ES-I3 (cell line): ENCODE data around the gene TNPO2.
"Not testable (repeated sequence)": the region's sequence is repeated elsewhere in the genome, so short reads cannot be mapped to it uniquely, and the experiment has no call there.

Experiments used
- H3K36me3 ChIP-seq: 2 replicates; pipeline ENCODE4 v1.6.1; 2013; ENCODE audit warnings: mild to moderate bottlenecking, low read length, control low read depth, moderate library complexity; ENCODE audit not compliant: insufficient read depth
- H3K4me1 ChIP-seq: 2 replicates; pipeline ENCODE4 v1.6.1; 2013; ENCODE audit warnings: mild to moderate bottlenecking, control low read depth, low read length; ENCODE audit not compliant: insufficient read depth
- H3K9ac ChIP-seq: 2 replicates; pipeline ENCODE4 v1.6.1; 2013; ENCODE audit warnings: low read depth, mild to moderate bottlenecking, low read length, moderate library complexity
- H3K9me3 ChIP-seq: 2 replicates; pipeline ENCODE4 v1.6.1; 2013; ENCODE audit warnings: mild to moderate bottlenecking, low read length, moderate library complexity; ENCODE audit not compliant: control insufficient read depth, insufficient read depth

The TNPO2 gene

DNA sequence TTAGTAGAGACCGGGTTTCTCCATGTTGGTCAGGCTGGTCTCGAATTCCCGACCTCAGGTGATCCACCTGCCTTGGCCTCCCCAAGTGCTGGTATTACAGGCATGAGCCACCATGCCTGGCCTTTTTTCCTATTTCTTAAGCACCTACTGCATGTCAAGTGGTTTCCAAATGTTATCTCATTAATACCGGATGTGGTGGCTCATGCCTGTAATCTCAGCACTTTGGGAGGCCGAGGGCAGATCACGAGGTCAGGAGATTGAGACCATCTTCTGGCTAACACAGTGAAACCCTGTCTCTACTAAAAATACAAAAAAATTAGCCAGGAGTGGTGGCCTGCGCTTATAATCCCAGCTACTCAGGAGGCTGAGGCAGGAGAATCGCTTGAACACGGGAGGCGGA is 1.9 kb upstream of the TNPO2 start:
- H3K36me3 ChIP-seq, H3K9ac ChIP-seq, H3K4me1 ChIP-seq, H3K9me3 ChIP-seq: not testable (repeated sequence)

DNA sequence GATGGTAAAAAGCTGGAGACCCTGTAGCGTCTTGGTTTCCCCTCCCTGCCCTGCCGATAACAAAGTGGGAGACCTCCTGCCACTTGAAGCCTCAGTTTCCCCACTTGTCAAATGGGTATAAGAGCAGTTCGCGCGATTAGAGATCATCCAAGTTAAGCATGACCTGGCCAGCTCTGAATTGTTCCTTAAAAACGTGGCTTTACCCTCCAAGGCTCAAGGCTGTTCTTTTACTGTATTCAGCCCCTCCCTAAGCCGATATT is 421 bp downstream of the TNPO2 start:
- Histone ChIP-seq H3K4me1 (peaks cover 4% of the 10 kb centered on the region; the same call in 1 of the 2 replicates), H3K9me3 (no peaks in the 10 kb centered on the region), H3K9ac (peak overlapping the region; percentile 83), H3K36me3 (peaks cover 7% of the 10 kb centered on the region)

DNA sequence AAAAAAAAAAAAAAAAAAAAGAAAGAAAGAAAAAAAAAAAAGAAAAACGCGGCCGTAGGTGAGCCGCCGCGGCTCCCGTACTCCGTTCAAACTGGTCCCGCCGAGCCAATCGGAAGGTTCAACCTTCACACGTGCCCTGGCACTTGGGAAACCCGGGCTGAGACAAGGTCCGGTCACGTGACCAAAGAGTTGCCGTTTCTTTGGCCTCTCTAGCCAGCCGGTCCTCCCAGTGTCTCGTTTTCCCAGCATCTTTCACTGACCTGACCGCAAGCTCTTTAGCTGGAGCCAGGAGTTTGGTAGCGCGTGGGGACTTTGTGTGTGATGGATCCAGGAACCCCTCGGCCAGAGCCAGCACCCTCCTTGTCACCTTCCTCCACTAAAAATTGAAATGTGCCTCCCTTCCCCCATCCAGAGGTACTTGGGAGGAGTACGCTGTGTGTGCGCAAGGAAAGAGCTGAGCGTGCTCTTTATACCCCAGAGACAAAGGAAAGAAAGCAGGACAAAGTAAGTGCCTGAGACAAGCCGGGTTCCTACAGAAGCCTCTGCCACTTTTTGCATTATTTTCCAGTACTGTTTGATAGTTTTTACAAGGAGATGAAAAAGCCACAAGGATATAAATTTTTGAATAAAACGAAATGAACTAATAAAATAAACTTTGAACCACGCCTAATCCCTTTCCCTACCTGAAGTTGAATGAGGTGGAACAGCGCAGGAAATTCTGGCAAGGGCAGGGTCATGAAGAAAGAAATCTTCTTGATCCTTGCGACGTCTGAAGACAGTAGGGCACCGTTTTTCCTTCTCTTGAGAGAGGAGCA is 959 bp downstream of the TNPO2 start:
- peak overlapping the region; percentile 83 for H3K9ac ChIP-seq
- H3K9me3 ChIP-seq: no peaks in the 10 kb centered on the region
- peaks cover 7% of the 10 kb centered on the region for H3K36me3 ChIP-seq
- peaks cover 4% of the 10 kb centered on the region; the same call in 1 of the 2 replicates for H3K4me1 ChIP-seq

DNA sequence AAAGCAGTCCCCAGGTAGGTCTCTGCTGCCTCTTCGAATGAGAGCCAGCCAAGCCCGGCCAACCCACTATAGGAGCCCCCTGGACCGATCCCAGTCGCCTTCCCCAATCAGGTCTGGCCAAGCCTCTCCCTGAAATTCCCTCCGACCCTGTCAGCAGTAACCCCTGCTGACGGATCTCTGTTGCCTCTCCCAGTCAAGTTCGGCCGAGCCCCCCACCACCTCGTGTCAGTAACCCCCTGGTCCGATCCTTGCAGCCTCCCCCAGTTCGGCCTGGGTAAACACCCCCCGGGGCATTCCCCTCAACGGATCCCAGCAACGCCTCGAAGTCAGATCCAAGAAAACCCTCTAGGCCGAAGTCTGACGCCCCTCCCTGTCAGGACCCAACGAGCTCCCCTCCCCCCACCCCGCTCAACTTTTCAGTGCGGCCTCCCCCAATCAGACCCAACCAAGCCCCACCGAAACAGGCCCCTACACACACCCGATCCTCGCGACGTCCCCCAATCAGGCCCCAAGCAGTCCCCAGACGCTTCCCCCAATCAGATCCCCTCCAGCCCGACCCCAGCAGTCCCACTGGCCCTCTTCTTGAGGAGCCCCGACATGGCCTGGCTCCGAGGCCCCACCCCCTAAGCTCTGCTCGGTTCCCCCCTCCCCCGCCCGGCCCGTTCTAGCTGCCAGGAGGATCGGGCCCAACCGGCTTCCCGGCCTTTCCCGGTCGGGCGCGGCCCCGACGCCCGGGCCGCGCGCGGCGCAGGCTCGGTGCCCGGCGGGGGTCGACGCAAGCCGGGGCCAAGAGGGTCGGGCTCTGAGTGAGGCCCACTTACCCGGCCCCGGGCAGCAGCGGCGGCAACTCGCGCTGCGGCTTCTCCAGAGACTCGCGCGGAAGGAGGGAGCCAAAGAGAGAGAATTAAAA is 1.8 kb downstream of the TNPO2 start:
- peaks cover 4% of the 10 kb centered on the region; the same call in 1 of the 2 replicates for H3K4me1 ChIP-seq
- H3K9ac ChIP-seq: peak overlapping the region; percentile 83
- peaks cover 8% of the 10 kb centered on the region for H3K36me3 ChIP-seq
- no peaks in the 10 kb centered on the region for H3K9me3 ChIP-seq

DNA sequence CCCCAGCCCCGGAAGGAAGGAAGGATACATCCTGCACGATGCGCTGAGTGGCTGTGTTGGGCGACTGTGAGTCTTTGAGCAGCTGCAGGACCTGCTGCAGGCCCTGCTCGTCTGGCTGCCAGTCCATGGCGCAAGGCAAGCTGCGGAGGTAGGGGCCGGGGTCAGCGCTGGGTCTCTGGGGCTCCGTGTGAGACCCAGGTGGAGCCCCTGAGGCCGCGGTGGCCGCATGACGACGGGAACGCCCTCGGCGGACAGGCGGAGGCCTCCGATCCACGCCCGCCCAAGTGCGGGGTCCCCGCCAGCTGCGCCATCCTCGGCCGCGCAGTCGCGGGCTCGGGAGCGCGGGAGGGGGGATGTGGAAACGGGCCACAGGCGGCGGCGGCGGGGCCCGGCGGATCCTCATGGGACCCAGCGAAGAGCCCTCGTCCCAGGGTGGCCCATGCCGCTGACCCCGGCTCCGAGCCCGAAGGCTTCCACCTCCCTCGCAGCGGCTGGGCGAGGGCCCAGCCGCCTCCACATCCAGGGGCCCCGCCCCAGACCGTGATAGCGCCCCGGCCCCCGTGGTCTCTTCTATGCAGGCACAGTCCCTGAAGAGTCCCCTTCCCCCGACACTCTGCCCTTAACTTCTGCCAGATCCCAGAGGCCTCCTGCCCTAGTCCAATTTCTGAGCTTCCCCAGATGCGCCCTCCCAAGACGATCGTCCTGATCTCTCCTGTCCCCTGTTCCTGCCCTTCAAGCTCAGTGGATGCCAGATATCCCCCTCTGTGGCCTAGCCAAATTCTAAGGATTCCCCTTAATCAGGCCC is 2.7 kb downstream of the TNPO2 start:
- Histone ChIP-seq H3K9me3 (no peaks in the 10 kb centered on the region), H3K4me1 (peaks cover 4% of the 10 kb centered on the region; the same call in 1 of the 2 replicates), H3K9ac (peak overlapping the region; percentile 83), H3K36me3 (peaks cover 13% of the 10 kb centered on the region)

DNA sequence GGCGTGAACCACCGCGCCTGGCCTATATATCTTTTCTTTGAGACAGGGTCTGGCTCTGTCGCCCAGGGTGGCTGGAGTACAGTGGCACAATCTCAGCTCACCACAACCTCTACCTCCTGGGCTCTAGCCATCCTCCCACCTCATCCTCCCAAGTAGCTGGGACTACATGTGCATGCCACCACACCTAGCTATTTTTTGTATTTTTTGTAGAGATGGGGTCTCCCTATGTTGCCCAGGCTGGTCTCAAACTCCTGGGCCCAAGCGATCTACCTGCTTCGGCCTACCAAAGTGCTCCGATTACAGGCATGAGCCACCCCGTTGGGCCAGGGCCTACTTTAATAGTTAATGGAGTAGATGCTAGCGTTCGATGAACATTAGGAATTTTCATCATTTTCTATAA is 3.4 kb downstream of the TNPO2 start:
- H3K9me3 ChIP-seq: no peaks in the 10 kb centered on the region
- H3K4me1 ChIP-seq: peaks cover 4% of the 10 kb centered on the region; the same call in 1 of the 2 replicates
- peaks cover 15% of the 10 kb centered on the region for H3K36me3 ChIP-seq
- H3K9ac ChIP-seq: peak overlapping the region; percentile 83

DNA sequence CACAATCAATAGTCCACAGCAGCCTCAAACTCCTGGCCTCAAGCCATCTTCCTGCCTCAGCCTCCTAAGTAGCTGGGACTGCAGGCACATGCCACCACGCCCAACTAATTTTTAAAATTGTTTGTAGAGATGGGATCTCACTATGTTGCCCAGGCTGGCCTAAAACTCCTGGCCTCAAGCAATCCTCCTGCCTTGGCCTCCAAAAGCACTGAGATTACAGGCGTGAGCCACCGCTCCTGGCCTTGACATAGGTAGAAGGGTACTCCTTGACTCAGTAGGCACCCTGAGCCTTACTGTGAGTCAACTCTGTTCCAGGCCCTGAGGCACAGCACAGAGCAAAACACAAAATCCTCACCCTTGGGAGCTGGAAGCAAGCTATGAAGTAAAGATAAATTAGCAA is 7.8 kb downstream of the TNPO2 start:
- H3K9ac ChIP-seq: no peak overlapping the region
- peaks cover 27% of the 10 kb centered on the region for H3K36me3 ChIP-seq
- no peaks in the 10 kb centered on the region for H3K9me3 ChIP-seq
- peaks cover 4% of the 10 kb centered on the region; the same call in 1 of the 2 replicates for H3K4me1 ChIP-seq

DNA sequence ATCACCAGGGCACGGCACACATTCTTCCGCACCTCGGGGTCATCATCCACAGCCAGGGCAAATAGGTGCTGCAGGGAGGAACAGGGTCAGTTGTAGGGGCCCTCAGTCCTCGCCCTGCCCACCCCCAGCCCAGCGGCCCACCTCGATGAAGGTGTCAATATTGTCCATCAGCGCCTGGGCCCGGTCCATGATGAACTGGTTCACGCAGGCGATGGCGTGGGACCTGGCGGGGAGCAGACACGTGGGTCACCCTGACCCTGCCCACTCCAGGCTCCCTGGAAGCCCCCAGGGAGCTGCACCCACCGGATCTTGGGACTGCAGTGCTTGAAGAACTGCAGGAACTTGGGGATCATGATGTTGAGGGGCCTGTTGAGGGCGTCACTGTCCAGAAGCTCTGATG is 8.6 kb downstream of the TNPO2 start:
- peaks cover 33% of the 10 kb centered on the region for H3K36me3 ChIP-seq
- H3K4me1 ChIP-seq: peaks cover under 1% of the 10 kb centered on the region; the same call in 1 of the 2 replicates
- no peaks in the 10 kb centered on the region for H3K9me3 ChIP-seq

DNA sequence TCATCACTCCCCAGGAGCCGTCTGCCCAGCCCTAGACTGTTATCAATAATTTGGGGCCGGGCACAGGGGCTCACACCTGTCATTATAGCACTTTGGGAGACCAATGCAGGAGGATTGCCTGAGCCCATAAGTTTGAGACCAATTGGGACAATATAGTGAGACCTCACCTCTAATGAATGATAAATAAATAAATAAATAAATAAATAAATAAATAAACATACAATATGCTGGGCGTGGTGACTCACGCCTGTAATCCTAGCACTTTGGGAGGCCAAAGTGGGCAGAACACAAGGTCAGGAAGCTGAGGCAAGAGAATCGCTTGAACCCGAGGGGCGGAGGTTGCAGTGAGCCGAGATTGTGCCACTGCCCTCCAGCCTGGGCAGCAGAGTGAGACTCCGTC is 10.4 kb downstream of the TNPO2 start:
- H3K36me3 ChIP-seq: peaks cover 31% of the 10 kb centered on the region
- H3K4me1 ChIP-seq, H3K9ac ChIP-seq, H3K9me3 ChIP-seq: not testable (repeated sequence)

More for the DNA sequence above, 8.6 kb downstream of the TNPO2 start:
- no peak overlapping the region for H3K9ac ChIP-seq

DNA sequence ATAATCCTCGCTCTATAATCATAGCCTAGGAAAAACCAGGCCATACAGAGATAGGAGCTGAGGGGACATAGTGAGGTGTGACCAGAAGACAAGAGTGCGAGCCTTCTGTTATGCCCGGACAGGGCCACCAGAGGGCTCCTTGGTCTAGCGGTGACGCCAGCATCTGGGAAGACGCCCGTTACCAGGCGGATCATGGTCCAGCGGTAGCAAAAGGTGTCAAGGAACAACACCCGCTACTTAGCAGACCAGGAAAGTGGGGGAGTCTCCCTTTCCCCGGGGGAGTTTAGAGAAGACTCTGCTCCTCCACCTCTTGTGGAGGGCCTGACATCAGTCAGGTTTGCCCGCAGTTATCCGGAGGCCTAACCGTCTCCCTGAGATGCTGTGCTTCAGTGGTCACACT is 11.7 kb downstream of the TNPO2 start:
- H3K4me1 ChIP-seq: not testable (repeated sequence)

DNA sequence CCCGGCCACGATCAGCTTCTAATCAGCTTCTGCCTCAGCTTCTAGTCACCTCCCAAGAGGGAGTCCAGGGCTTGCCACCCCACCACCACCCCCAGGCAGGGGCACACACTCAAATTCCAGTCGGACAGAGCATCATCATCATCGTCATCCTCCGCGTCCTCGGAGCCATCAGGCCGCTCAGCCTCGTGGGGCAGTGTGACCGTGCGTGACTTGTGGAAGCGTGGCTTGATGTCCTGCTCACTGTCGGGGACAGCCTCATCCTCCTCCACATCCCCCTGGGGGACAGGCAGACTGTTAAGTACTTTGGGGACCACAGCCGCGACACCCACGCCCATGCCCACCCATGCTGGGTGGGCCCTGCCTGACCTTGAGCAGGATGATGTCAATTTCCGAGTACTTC is 12.5 kb downstream of the TNPO2 start:
- no peaks in the 10 kb centered on the region for H3K4me1 ChIP-seq
- H3K36me3 ChIP-seq: peaks cover 25% of the 10 kb centered on the region
- no peak overlapping the region for H3K9ac ChIP-seq
- H3K9me3 ChIP-seq: no peaks in the 10 kb centered on the region

More for the DNA sequence above, 11.7 kb downstream of the TNPO2 start:
- H3K36me3 ChIP-seq: peaks cover 31% of the 10 kb centered on the region
- H3K9ac ChIP-seq, H3K9me3 ChIP-seq: not testable (repeated sequence)

DNA sequence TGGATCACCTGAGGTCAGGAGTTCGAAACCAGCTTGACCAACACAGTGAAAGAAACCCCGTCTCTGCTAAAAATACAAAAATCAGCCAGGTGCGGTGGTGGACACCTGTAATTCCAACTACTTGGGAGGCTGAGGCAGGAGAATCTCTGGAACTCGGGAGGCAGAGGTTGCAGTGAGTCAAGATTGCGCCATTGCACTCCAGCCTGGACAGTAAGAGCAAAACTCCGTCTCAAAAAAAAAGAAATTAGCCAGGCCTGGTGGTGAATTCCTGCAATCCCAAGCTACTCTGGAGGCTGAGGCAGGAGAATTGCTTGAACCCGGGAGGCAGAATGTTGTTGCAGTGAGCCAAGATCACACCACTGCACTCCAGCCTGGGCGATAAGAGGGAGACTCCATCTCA is 15.1 kb downstream of the TNPO2 start:
- H3K36me3 ChIP-seq: peaks cover 20% of the 10 kb centered on the region
- no peak overlapping the region for H3K9ac ChIP-seq
- no peaks in the 10 kb centered on the region for H3K4me1 ChIP-seq
- H3K9me3 ChIP-seq: no peaks in the 10 kb centered on the region

DNA sequence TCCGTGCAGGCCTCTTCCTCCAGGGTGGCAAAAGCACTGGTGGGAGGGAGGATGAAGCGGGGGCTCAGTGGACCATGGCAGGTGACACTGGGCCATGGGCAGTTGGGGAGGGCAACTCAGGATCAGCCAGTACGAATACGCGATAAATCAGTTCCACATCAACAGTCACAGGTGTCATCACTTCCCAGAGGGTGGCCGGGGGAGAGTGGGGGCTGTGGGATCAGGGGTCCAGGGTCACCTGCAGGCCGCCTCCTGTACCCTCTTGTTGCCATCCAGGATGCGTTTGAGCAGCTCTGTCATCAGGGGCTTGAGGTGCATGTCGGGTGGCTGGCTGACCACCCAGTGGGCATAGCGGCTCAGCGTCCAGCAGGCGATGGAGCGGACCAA is 17.4 kb downstream of the TNPO2 start:
- Histone ChIP-seq H3K4me1 (no peaks in the 10 kb centered on the region), H3K9me3 (no peaks in the 10 kb centered on the region), H3K36me3 (peaks cover 20% of the 10 kb centered on the region), H3K9ac (no peak overlapping the region)

DNA sequence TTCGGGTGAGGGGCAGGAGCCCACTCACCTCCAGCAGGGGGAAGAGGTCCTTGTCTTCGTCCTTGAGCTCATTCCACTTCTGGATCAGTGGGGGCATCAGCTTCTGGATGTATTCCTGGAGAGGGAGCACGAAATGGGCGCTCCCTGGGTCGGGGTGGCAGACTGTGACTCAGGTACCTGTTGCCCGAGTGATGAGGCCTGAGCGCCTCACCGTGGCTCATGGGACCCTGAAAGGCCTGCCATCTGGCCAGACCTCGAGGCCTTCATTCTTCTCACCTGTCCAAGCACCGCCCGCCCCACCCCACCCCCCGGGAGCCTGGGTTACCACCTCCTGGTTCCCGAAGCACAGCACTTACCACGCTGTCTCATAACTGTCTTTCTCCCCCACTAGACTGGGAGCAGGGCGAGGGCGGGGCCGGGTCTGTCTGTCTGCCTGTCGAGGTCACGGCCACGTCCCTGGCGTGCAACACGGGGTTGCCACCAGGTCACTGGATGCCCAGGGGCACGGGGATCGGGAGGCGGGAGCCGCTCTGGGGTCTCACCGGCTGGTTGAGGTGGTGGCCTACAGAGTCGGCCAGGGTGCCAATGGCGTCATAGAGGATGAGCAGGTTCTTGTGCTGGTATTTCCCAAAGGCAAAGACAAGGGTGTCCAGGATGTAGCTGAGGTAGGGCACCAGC is 17.9 kb downstream of the TNPO2 start:
- H3K4me1 ChIP-seq: no peaks in the 10 kb centered on the region
- H3K36me3 ChIP-seq: peaks cover 17% of the 10 kb centered on the region
- no peak overlapping the region for H3K9ac ChIP-seq

More for the DNA sequence above, 17.9 kb downstream of the TNPO2 start:
- H3K9me3 ChIP-seq: no peaks in the 10 kb centered on the region
